Amygdala (tissue), 56 donors: Measurements from ENCODE around the gene FCRL4.
"Not testable (repeated sequence)": the region's sequence is repeated elsewhere in the genome, so short reads cannot be mapped to it uniquely, and the experiment has no call there.

ENCODE experiments used
- DNase-seq, 56 donors: peaks; one replicate each; lab custom pipeline; 2025; lab: John Stamatoyannopoulos, UW

FCRL4 gene

GRCh38 chr1:157551694-157552693 lies 45.9 kb downstream of the FCRL4 start, which contains the start of gene FCRL5:
Gene FCRL5 (minus strand): TSS chr1:157552515. CDS start chr1:157552362, 153 bp downstream.
- DNase-seq: no peak

- not testable (repeated sequence) for DNase-seq
Measured at GRCh38 chr1:157548081-157548480, 49.8 kb downstream of the FCRL4 start.

GRCh38 chr1:157542676-157543075 lies 55.2 kb downstream of the FCRL4 start:
- DNase-seq: peak in 14 of 56 donors; percentile 3 to 46 (median 14)

GRCh38 chr1:157540852-157541251 lies 57.0 kb downstream of the FCRL4 start:
- DNase-seq: no peak

GRCh38 chr1:157540160-157540748 lies 57.6 kb downstream of the FCRL4 start:
- no peak for DNase-seq

- DNase-seq: no peak
Measured at GRCh38 chr1:157539568-157539967, 58.3 kb downstream of the FCRL4 start.

GRCh38 chr1:157532569-157532968 lies 65.3 kb downstream of the FCRL4 start:
- no peak for DNase-seq

- no peak for DNase-seq
Measured at GRCh38 chr1:157523774-157524493, 74.0 kb downstream of the FCRL4 start.
